ENCODE results near the gene DNMBP.
A peak's percentile ranks its signal among the peaks of the same experiment; 100 is the strongest.

DNMBP gene, protein sequence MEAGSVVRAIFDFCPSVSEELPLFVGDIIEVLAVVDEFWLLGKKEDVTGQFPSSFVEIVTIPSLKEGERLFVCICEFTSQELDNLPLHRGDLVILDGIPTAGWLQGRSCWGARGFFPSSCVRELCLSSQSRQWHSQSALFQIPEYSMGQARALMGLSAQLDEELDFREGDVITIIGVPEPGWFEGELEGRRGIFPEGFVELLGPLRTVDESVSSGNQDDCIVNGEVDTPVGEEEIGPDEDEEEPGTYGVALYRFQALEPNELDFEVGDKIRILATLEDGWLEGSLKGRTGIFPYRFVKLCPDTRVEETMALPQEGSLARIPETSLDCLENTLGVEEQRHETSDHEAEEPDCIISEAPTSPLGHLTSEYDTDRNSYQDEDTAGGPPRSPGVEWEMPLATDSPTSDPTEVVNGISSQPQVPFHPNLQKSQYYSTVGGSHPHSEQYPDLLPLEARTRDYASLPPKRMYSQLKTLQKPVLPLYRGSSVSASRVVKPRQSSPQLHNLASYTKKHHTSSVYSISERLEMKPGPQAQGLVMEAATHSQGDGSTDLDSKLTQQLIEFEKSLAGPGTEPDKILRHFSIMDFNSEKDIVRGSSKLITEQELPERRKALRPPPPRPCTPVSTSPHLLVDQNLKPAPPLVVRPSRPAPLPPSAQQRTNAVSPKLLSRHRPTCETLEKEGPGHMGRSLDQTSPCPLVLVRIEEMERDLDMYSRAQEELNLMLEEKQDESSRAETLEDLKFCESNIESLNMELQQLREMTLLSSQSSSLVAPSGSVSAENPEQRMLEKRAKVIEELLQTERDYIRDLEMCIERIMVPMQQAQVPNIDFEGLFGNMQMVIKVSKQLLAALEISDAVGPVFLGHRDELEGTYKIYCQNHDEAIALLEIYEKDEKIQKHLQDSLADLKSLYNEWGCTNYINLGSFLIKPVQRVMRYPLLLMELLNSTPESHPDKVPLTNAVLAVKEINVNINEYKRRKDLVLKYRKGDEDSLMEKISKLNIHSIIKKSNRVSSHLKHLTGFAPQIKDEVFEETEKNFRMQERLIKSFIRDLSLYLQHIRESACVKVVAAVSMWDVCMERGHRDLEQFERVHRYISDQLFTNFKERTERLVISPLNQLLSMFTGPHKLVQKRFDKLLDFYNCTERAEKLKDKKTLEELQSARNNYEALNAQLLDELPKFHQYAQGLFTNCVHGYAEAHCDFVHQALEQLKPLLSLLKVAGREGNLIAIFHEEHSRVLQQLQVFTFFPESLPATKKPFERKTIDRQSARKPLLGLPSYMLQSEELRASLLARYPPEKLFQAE (N-terminal part only)

DNA sequence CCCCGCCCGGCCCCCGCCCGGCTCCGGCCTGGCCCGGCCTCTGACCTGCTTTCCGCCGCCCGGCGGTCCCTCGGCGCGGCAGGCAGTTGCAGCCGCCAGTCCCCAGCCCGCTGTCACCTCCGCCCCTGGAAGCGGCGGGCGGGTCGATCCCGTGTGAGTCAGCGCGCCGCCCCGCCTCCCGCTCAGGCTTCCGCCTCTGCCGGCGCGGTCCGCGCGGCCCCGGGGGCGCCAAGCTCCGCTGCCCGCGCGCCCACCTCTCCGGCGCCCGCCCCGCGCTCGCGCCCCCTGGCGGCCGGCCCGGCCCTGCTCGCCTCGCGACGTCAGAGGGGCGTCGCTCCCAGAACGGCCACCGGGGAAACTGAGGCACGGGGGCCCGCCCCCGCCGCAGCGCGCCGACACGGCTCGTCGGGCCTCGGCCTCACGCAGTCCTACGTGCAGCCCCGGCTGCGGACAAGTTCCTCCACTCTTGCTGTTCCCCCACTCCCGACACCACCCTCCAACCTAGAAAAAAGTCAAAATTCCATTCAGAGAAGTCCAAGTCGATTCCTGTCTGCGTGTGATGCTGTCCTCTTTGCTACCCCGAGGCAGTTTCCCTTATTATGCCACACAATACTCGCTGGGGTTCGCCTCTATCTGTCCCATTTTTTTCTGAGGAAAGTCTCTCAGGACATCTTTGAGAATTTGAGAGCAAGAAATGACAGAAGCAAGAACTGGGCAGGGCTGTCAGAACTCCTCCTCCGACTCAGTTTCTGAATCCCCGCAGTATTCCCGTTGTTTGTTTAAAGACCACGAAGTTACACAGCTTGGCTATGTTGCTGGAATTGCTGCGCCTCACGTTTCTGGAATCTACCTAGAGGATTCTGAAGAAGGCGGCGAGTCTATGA lies at the start of gene DNMBP:
DNMBP (minus strand) TSS at position 155 of the 884 bp plus-strand sequence. CDS start 37,823 bp downstream, outside the sequence.
- DNase-seq = peak in 41 of 42 donors; percentile 16 to 87 (median 72)
- intact Hi-C loops (cut with DNase I) = no loop called here

DNA sequence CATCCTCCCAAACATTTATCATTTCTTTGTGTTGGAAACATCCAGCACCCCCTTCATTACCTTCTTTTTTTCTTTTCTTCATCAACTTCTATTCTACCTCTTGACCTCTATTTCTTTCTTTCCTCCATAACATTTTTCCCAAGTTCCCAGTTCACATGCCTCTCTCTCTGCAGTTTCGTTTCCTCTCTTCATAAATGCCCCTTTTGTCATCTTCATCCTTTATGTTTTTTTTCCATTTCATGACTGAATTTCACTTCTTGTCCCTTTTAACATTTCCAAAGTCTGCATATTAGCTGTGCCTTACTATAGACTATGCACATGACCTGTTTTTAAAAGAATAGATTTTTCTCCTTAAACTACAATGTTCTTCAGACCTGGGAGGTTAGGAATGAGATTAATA lies 48.2 kb upstream of the DNMBP start:
- intact Hi-C loops (cut with DNase I) = no loop called here
- DNase-seq = no peak

DNA sequence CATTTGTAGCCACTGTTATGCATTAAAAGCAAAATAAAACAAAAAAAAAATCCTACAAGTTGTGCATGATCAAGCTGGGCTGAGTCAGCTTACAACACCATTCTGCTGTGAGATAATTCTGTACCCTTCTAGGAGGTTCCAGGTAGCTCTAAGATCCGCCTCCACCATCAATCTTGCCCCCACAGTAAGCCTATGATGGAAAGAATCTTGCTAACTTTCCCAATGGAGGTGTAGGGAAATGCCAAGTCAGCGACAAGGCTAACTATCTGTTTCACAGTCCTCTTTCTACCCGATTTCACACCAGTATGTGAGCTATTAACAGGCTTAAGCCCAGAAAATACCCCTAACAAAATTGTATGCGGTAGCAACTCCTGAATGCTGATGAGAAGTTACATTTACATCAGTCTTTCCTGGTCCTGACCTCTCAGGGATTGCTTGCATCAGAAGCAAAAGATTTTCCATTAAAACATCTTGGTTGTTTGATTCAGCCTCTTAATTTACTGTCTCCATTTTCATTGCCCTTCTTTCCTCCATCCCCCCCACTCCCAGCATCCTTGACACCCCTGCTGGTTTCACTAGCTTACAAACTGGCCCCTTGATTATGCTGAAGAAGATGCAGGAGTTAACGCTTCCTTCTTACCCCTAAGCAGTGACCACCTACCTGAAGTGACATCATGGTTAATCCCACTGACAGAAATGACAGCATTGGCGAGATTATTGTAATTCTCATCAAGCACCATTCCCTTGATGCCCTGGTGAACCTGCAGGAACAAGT lies 44.1 kb upstream of the DNMBP start:
- intact Hi-C loops (cut with DNase I) = no loop called here

DNA sequence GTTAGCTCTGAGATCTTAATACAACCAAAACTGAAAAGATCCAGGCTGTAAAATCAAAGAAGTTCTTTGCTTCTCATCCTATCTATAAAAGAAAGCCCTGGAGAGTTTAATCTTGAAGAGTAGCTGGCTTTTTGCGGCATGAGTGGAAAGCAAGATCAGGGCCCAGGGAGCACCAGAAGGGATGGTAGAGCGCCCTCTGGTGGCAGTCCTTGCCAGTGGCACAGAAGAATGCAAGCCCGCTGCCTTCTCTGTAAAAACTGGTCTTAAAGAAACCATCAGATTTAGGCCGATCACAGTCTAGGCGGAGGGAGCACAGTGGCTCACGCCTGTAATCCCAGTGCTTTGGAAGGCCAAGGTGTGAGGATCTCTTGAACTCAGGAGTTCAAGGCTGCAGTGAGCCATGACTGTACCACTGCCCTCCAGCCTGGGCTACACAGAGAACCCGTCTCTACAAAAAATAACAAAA lies 36.3 kb upstream of the DNMBP start:
- intact Hi-C loops (cut with DNase I) = loop anchor here (5.0 kb wide), 1 partner anchor 199 kb away; no protein-coding TSS in a partner anchor
- DNase-seq = peak; percentile 64 to 94 (median 87)

More for the DNA sequence above, 44.1 kb upstream of the DNMBP start:
- DNase-seq = peak in 14 of 42 donors; percentile 2 to 62 (median 22)

DNA sequence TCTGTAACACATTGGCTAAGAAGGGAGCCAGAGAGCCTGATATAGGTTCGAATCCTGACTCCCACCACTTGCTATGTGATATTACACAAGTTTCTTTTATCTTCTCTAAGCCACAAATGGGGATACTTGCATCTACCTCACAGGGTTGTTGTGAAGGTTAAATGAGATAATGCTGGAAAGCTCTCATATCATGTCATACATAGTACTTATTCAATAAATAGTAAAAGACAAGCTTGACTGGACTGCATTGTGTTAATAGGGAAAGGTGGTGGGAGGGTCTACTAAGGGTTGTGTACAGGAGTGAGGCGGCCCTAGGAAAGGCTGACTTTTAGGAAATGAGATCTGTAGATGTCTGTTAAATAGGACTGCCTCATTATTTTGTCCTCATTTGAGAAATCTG lies 35.8 kb upstream of the DNMBP start:
- intact Hi-C loops (cut with DNase I) = loop anchor here (5.0 kb wide), 1 partner anchor 198 kb away; no protein-coding TSS in a partner anchor

DNA sequence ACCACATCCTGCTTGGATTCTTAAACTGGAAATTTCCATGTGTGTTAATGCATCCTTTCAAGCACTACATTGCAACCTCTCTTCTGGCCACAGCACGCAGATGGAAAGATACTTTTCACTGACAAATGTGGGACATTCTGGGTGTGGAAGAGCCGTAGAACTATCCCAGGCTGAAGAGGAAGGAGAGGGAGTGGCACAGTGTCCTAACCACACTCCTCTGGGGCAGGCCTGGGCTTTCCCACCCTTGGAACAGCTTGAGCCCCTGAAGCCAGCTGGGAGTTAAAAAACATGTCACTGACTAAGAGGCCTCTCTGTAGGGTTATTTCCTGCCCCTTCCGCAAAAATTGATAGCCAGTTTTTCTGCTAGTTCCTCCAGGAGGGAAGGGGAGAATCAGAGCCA lies 34.0 kb upstream of the DNMBP start:
- no peak for DNase-seq
- intact Hi-C loops (cut with DNase I) = no loop called here

More for the DNA sequence above, 35.8 kb upstream of the DNMBP start:
- no peak for DNase-seq

DNA sequence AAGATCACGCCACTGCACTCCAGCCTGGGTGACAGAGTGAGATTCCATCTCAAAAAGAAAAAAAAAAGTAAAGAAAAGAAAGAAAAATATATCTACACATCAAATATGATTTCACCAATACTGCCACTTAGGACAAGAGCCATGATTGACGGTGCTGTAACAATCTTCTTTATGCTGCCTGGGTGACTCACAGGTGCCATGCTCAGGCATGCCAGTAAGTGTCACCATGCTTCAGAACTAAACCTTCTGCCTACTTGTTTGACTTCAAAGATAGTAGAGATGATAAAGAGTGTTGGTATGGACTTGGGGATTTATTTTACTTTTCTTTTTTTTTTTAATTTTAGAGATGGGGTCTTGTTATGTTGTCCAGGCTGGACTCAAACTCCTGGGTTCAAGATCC lies 33.6 kb upstream of the DNMBP start:
- intact Hi-C loops (cut with DNase I) = no loop called here
- DNase-seq = peak in 21 of 42 donors; percentile 7 to 67 (median 30)

DNA sequence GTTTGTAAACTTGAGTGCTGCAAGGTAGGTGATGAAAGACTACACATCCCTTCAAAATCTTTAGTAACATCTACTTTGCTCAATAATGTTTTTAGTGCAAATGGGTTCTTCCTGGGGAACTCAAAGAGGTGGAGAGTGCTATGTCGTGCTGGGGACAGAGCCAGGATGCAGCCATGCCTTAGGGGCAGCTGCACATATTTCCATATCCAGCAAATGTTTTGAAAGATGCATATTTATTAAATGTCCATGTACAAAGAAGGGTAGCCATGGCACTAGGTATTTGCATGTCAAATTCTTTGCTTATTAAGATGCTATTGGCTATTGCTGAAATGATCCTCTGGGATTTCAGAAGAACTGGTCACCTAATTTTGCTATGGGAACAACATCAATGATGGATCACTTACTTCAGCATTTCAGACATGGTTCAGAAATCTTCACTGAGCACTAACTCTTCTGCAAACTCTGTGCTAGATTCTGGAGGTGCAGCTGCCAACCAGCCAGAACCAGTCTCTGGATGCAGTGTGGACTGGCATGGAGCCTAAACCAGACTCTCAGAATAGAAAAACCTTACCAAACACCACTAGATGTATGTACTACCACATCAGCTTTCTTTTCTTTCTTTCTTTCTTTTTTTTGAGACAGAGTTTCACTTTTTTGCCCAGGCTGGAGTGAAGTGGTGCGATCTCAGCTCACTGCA lies 31.7 kb upstream of the DNMBP start:
- intact Hi-C loops (cut with DNase I) = no loop called here

DNA sequence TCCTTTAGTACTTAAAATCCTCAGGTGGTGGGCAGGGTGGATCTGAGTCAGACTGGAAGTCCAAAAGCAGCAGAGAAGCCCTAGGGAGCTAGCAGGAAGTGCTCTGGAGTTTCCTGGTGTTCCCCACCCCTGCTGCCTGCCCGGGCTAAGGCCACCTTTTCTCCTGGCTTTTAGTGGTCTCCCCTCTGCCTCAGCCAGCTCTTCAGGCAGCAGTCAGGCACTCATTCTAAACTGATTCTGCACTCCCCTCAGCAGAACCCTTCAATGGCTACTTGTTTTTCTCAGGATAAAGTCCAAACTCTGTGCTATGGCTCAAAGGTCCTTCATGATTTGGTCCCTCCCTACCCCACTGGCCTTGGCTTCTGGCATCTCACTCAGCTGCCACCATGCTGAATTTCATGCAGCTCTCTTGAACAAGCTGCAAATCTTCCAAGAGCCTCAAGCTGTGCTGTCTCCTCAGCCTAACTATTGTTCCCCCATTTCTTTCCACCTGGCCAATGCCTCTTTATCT lies 28.9 kb upstream of the DNMBP start:
- intact Hi-C loops (cut with DNase I) = no loop called here
- DNase-seq = no peak

More for the DNA sequence above, 31.7 kb upstream of the DNMBP start:
- no peak for DNase-seq

DNA sequence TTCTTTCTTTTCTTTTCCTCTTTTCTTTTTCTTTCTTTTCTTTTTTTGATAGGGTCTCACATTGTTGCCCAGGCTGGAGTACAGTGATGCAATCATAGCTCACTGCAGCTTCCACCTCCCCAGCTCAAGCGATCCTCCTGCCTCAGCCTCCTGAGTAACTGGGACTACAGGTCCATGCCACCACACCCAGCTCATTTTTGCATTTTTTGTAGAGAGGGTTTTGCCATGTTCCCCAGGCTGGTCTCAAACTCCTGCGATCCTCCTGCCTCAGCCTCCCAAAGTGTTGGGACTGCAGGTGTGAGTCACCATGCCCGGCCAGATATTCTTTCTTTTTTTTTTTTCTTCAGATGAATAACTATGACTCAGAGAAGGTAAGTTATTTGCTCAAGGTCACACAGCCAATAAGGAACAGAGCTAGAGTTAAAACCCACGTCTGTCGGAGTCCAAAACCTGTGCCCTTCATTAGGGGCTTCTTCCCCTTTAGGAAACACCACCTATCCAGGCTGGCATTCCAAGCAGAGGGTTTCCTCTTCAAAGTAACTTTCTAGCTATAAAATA lies 28.1 kb upstream of the DNMBP start:
- no peak for DNase-seq
- intact Hi-C loops (cut with DNase I) = no loop called here

DNA sequence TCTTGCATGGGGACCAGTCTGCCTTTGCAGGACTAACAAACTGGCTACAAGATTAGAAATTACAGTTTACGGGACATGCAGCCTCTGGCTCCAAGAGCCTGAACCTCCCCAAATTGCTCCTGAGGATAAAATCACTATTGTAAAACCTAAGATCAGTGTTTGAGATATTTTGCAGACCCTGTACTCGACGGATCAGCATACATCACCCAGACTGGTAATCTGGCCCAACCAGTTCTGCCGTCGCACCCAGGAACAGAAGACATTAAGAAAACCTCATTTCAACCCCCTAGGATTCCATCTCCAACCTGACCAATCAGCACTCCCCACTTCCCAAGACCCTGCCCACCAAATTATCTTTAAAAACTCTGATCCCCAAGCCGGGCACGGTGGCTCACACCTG lies 27.1 kb upstream of the DNMBP start:
- no peak for DNase-seq
- intact Hi-C loops (cut with DNase I) = no loop called here

DNA sequence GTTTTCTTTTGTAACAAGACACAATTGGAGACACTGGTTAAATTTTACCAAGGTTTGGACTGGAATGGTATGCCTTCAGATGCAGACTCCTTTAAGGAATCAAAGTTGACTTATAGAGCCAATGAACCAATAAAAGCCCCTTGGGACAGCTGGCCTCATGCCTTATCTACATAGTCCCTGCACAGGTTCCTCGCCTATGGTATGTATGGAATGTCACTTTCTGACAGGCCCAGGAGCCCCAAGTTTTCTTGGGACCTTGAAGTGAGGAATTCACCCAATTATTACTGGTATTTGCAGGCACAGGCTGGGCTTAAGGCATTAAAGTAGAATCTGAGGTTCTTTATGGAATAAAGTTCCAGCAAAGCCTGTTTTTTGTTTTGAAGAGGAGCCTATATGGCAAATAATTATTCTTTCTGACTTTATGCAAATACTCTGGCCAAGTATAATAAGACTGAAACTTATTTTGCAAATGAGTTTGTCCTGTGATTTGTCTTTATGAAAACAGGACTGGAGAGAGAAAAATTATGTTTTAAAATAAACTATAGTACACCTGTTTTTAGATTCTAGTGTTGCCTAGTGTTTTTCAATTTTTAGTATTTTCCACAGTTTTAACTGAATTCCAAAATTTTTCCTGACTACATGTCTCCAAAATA lies 24.1 kb upstream of the DNMBP start:
- DNase-seq = no peak
- intact Hi-C loops (cut with DNase I) = no loop called here

DNA sequence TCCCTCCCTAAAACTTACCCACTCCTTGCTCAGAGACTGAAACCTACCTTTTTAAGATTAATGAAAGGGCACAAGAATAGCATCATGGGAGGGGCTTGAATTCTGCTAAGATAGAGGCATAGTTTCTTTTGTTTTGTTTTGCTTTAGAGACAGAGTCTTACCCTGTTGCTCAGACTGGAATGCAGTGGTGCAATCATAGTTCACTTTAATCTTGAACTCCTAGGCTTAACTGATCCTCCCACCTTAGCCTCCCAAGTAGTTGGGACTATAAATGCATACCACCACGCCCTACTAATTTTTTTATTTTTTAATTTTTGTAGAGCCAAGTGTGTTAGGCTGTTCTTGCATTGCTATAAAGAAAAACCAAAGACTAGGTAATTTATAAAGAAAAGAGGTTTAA lies 17.7 kb upstream of the DNMBP start:
- no peak for DNase-seq
- intact Hi-C loops (cut with DNase I) = no loop called here

DNA sequence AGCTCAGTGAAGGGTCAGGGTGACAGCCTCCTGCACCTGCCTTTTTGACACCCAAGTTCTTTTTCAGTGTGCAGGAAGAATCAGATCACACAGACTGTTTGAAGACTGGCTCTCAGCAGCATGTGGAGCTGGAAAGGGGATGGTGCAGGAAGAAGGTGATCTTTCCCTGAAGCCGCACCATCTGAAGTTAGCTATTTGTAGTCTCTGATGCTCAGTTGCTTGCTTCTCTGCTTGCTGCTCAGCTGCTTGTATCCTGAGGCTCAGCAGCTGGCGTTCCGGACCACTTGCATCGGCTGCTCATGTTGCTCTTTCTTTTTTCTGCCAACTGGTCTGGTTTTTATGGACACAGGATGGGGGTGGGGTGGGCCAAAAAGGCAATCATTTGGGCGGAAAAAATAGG lies 15.8 kb upstream of the DNMBP start:
- intact Hi-C loops (cut with DNase I) = no loop called here
- no peak for DNase-seq

DNA sequence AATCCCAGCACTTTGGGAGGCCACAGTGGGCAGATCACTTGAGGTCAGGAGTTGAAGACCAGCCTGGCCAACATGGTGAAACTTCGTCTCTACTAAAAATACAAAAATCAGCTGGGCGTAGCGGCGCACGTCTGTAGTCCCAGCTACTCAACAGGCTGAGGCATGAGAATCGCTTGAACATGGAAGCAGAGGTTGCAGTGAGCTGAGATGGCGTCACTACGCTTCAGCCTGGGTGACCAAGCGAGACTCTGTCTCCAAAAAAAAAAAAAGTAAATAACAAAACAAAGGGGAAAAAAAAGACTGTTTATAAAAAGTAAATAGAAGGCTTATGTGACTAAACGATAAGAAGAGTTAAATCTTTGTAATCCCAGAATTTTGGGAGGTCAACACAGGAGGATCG lies 15.0 kb upstream of the DNMBP start:
- DNase-seq = no peak
- intact Hi-C loops (cut with DNase I) = no loop called here

DNA sequence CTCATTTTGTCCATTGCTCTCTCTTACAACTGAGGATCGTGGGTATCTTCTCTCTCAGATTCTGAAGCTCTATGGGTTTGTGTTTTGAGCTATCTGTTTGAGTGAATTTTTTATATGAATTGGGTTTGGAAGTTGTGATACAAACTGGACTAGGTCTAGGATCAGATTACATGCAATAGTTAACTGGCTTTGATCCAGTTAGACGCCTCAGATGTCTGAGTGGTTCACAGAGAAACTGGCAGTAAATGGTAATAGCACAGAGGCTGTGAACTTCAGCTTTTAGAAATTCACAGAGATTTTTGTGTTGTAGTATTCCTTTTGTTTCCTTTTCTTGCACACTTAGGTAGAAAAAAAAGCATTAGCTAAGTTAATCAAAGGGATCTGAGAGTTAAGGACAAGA lies 12.7 kb upstream of the DNMBP start:
- intact Hi-C loops (cut with DNase I) = no loop called here

More for the DNA sequence above, 12.7 kb upstream of the DNMBP start:
- DNase-seq = no peak

Measured in head of caudate nucleus (tissue), 42 donors.